Vagina (tissue), 2 donors: ENCODE data around the gene DZANK1. TPM values are rescaled to one million over a fixed set of nuclear protein-coding genes. Genes with fewer than 3 reads are reported as not detected.
"Not testable (repeated sequence)": the region's sequence is repeated elsewhere in the genome, so short reads cannot be mapped to it uniquely, and the experiment has no call there.

Experiments used
- DNase-seq, 2 donors: peaks; one replicate each; pipeline ENCODE4 v3.0.0-alpha.2; 2017; ENCODE audit errors: extremely low spot score in 2 of 2
- H3K27ac ChIP-seq: fragments of 200-600 bp; sonication (generic); one replicate; pipeline ENCODE4 v1.5.1; 2019
- H3K27me3 ChIP-seq: fragments of 200-600 bp; sonication (generic); one replicate; pipeline ENCODE4 v1.5.1; 2019
- H3K36me3 ChIP-seq, 2 donors: fragments of 200-600 bp; sonication (generic); one replicate each; pipeline ENCODE4 v1.5.1; 2017 to 2019
- H3K4me1 ChIP-seq: fragments of 200-600 bp; sonication (generic); one replicate; pipeline ENCODE4 v1.5.1; 2019
- H3K4me3 ChIP-seq, 2 donors: fragments of 200-600 bp; sonication (generic); 1 replicate in 1 of 2; 2 replicates in 1 of 2; pipeline ENCODE4 v1.5.1; 2016 to 2019
- H3K9me3 ChIP-seq: fragments of 200-600 bp; sonication (generic); one replicate; pipeline ENCODE4 v1.5.1; 2019
- POLR2A ChIP-seq, 2 donors: fragments of 450-650 bp; IDR thresholded peaks; one replicate each; pipeline ENCODE4 v1.6.1; 2017; ENCODE audit warnings: antibody characterized with exemption in 2 of 2, mild to moderate bottlenecking in 2 of 2, moderate library complexity in 2 of 2
- POLR2AphosphoS5 ChIP-seq, 2 donors: sonication (generic); formaldehyde crosslinking; IDR thresholded peaks; one replicate each; pipeline ENCODE4 v1.9.0; 2017; ENCODE audit warnings: antibody characterized with exemption in 2 of 2, mild to moderate bottlenecking in 2 of 2, low read depth in 1 of 2; ENCODE audit not compliant: insufficient read depth in 1 of 2
- intact Hi-C: fragments of 100-400 bp; cut with DNase I; formaldehyde crosslinking; loops from one replicate; pipeline ENCODE4 v1.15.1; 2023
- microRNA counts, 2 donors: library from miRNA; unstranded; fragments of <30 nt; microRNA quantifications; one replicate each; lab custom pipeline; 2016 to 2017
- microRNA-seq: library from miRNA; unstranded; fragments of <30 nt; microRNA quantifications from one replicate; pipeline ENCODE4, GENCODE V29; 2017; ENCODE audit warnings: borderline number of aligned reads, borderline replicate concordance
- small RNA-seq: library from RNA; depleted of rRNA; stranded (forward); fragments of <200 nt; gene quantifications from one replicate; pipeline ENCODE3, GENCODE V24; 2016
- total RNA-seq: library from RNA; depleted of rRNA; stranded (reverse); fragments of >200 nt; gene quantifications from one replicate; pipeline ENCODE4 v1.2.3, GENCODE V29; 2016
- TF ChIP-seq, protein P1 (sequence below), 3 experiments: fragments of 450-650 bp in 2 of 3; fragments of 200-600 bp in 1 of 3; sonication (generic) in 1 of 3; IDR thresholded peaks; one replicate each; pipeline ENCODE4 v1.5.1; 2017 to 2019; ENCODE audit warnings: antibody characterized with exemption in 3 of 3, mild to moderate bottlenecking in 2 of 3, moderate library complexity in 2 of 3

DZANK1 gene
- total RNA-seq, 1 donor from 2014 or later, result 2.9 TPM

DNA sequence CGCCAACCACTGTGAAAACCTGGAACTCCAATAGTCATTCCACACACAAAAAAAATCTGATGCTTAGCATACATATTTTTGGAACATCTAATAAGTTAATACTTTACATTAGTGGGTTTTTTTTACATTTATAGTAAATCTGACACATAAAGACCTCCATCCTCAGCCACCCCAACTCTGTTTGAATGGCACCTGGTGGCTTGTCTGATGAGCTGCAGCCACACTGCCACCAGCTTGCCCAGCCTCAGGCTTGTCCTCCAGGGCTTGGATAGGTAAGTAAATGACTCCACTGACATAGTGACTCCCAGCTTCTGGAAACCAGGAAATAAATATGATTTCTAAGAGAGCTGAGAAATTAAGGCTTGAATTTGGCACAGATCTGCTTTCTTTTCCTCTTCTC, 107.0 kb downstream of the DZANK1 start:
- Histone ChIP-seq H3K9me3 (no peaks in the 10 kb centered on the region), H3K27me3 (no peaks in the 10 kb centered on the region), H3K36me3 (no peaks in the 10 kb centered on the region), H3K27ac (no peak overlapping the region), H3K4me1 (no peaks in the 10 kb centered on the region), H3K4me3 (no peak overlapping the region)
- intact Hi-C loops, result no loop called here
- DNase-seq, result no peak
- TF ChIP-seq POLR2A (IDR thresholded peaks at IDR 0.05), result no peak
- TF ChIP-seq POLR2AphosphoS5 (IDR thresholded peaks at IDR 0.05; ENCODE audit: insufficient read depth in 1 of 2, low read depth in 1 of 2), result no peak
- TF ChIP-seq, protein P1, sequence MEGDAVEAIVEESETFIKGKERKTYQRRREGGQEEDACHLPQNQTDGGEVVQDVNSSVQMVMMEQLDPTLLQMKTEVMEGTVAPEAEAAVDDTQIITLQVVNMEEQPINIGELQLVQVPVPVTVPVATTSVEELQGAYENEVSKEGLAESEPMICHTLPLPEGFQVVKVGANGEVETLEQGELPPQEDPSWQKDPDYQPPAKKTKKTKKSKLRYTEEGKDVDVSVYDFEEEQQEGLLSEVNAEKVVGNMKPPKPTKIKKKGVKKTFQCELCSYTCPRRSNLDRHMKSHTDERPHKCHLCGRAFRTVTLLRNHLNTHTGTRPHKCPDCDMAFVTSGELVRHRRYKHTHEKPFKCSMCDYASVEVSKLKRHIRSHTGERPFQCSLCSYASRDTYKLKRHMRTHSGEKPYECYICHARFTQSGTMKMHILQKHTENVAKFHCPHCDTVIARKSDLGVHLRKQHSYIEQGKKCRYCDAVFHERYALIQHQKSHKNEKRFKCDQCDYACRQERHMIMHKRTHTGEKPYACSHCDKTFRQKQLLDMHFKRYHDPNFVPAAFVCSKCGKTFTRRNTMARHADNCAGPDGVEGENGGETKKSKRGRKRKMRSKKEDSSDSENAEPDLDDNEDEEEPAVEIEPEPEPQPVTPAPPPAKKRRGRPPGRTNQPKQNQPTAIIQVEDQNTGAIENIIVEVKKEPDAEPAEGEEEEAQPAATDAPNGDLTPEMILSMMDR (IDR thresholded peaks at IDR 0.05), result no peak

DNA sequence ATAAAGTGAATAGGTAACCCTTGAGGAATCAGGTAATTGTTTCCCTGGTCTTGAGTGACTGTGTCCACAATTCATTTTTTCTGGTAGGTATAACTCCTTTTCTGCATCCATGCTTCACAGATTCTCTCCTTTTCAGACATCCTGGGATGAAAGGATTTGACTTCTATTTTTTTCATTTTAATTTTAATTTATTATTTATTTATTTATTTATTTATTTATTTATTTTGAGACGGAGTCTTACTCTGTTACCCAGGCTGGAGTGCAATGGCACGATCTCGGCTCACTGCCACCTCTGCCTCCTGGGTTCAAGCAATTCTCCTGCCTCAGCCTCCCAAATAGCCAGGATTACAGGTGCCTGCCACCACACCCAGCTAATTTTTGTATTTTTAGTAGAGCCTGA, 117.1 kb downstream of the DZANK1 start:
- H3K36me3 ChIP-seq, H3K9me3 ChIP-seq, H3K4me3 ChIP-seq, DNase-seq, H3K4me1 ChIP-seq, intact Hi-C loops, H3K27me3 ChIP-seq, H3K27ac ChIP-seq: not testable (repeated sequence)

MicroRNAs encoded within 50 kb of the gene (microRNA counts, 767-probe panel; counts per million panel counts)
- microRNA hsa-miR-3192 (lab: Ali Mortazavi, UCI), result 238 to 261 counts per million in 2 donors

Small RNA genes within 50 kb of the gene (microRNA-seq; reads per million reads assigned to microRNA genes)
- gene MIR3192, result not detected

Small RNA genes within 50 kb of the gene (small RNA-seq; reads per million reads assigned to genes)
- gene MIR3192 (not detected), gene RNA5SP476 (not detected)

Other genes starting within 250 kb of the DZANK1 start
- gene ZNF133, start 178.5 kb downstream of the DZANK1 start, total RNA-seq, result 20.6 TPM
- 8.1 TPM for gene POLR3F, start 360 bp upstream of the DZANK1 start, total RNA-seq
- 11.0 TPM for gene RBBP9, start 30.2 kb upstream of the DZANK1 start, total RNA-seq
- 30.7 TPM for gene SEC23B, start 40.9 kb upstream of the DZANK1 start, total RNA-seq
- 85.2 TPM for gene SMIM26, start 100.4 kb upstream of the DZANK1 start, total RNA-seq
- gene DTD1, start 121.0 kb upstream of the DZANK1 start, total RNA-seq, result 24.1 TPM